Left lung (tissue), 10 donors: ENCODE results near the gene ZEB2. TPM values are rescaled to one million over a fixed set of nuclear protein-coding genes. Genes with fewer than 3 reads are reported as not detected.

Source experiments
- ATAC-seq: fragments of 200-7000 bp; cut with Tn5 transposase; one replicate; pipeline ENCODE4 v1.9.1; 2020; ENCODE audit warnings: moderate library complexity
- DNase-seq, 4 donors: peaks; one replicate each; pipeline ENCODE4 v3.0.0-alpha.2; 2013 to 2020
- H3K27ac ChIP-seq, 2 donors: fragments of 200-600 bp; sonication (generic) in 1 of 2; one replicate each; pipeline versions ENCODE4 v1.5.0 to v1.8.0; 2020 to 2021
- H3K27me3 ChIP-seq, 2 donors: fragments of 200-600 bp; sonication (generic) in 1 of 2; one replicate each; pipeline versions ENCODE4 v1.5.0 to v1.8.0; 2020 to 2021
- H3K36me3 ChIP-seq, 2 donors: fragments of 200-600 bp; sonication (generic) in 1 of 2; one replicate each; pipeline versions ENCODE4 v1.5.0 to v1.8.0; 2020 to 2021
- H3K4me1 ChIP-seq, 2 donors: fragments of 200-600 bp; one replicate each; pipeline ENCODE4 v1.8.0; 2021
- H3K4me3 ChIP-seq, 2 donors: fragments of 200-600 bp; sonication (generic) in 1 of 2; one replicate each; pipeline versions ENCODE4 v1.5.0 to v1.8.0; 2020 to 2021; ENCODE audit warnings: mild to moderate bottlenecking in 1 of 2
- H3K9me3 ChIP-seq, 2 donors: fragments of 200-600 bp; sonication (generic) in 1 of 2; one replicate each; pipeline versions ENCODE4 v1.5.0 to v1.8.0; 2020 to 2021
- intact Hi-C, 2 donors: fragments of 100-400 bp; cut with DNase I; formaldehyde crosslinking; loops; one replicate each; pipeline versions ENCODE4 v1.11.2 to v1.14.2; 2022
- polyA plus RNA-seq, 6 donors: library from polyadenylated mRNA; unstranded; fragments of 120-200 nt; gene quantifications; one replicate each; pipeline ENCODE4 v1.2.1, GENCODE V29; 2013; ENCODE audit not compliant: insufficient read length in 6 of 6
- total RNA-seq, 2 donors: library from RNA; stranded (reverse); fragmentation: NEBNext Ultra II Directional; extraction: Animal tissue kit (Norgen Biotek cat#: 25700); gene quantifications; one replicate each; pipeline ENCODE4 v1.2.1, GENCODE V29; 2021
- TF ChIP-seq, protein P1 (sequence below), 2 donors: fragments of 200-600 bp; sonication (generic) in 1 of 2; IDR thresholded peaks; one replicate each; pipeline versions ENCODE4 v1.5.0 to v1.8.0; 2021; ENCODE audit warnings: antibody characterized with exemption in 2 of 2
- donor health status: DM: no; HTN: yes; CAD: no.
- donor health status: DM: no; HTN: no; CAD: no.

Gene ZEB2
- total and polyA plus RNA-seq, 8 donors: 141 to 292 (median 271) TPM

GRCh38 chr2:144431998-144432397, 87.9 kb downstream of the ZEB2 start:
- TF ChIP-seq, protein P1, sequence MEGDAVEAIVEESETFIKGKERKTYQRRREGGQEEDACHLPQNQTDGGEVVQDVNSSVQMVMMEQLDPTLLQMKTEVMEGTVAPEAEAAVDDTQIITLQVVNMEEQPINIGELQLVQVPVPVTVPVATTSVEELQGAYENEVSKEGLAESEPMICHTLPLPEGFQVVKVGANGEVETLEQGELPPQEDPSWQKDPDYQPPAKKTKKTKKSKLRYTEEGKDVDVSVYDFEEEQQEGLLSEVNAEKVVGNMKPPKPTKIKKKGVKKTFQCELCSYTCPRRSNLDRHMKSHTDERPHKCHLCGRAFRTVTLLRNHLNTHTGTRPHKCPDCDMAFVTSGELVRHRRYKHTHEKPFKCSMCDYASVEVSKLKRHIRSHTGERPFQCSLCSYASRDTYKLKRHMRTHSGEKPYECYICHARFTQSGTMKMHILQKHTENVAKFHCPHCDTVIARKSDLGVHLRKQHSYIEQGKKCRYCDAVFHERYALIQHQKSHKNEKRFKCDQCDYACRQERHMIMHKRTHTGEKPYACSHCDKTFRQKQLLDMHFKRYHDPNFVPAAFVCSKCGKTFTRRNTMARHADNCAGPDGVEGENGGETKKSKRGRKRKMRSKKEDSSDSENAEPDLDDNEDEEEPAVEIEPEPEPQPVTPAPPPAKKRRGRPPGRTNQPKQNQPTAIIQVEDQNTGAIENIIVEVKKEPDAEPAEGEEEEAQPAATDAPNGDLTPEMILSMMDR (IDR thresholded peaks at IDR 0.05): no peak
- intact Hi-C loops: no loop called here
- no peak for DNase-seq
- peak overlapping the region in 1 of 2 donors; percentile 34 for H3K27ac ChIP-seq
- no peak for ATAC-seq
- no peaks in the 10 kb centered on the region for H3K9me3 ChIP-seq
- no peak overlapping the region for H3K4me3 ChIP-seq
- H3K36me3 ChIP-seq: peaks cover 0 to 28% of the 10 kb centered on the region in 2 donors
- H3K4me1 ChIP-seq: peaks cover 14 to 87% of the 10 kb centered on the region in 2 donors
- H3K27me3 ChIP-seq: no peaks in the 10 kb centered on the region

- Histone ChIP-seq H3K36me3 (peaks cover 0 to 26% of the 10 kb centered on the region in 2 donors), H3K4me1 (peaks cover 14 to 89% of the 10 kb centered on the region in 2 donors), H3K4me3 (no peak overlapping the region), H3K27ac (peak overlapping the region; percentile 34 to 37), H3K27me3 (no peaks in the 10 kb centered on the region), H3K9me3 (no peaks in the 10 kb centered on the region)
- intact Hi-C loops: no loop called here
- ATAC-seq (no peak), DNase-seq (no peak)
- TF ChIP-seq, protein P1 (IDR thresholded peaks at IDR 0.05): no peak
Measured at GRCh38 chr2:144431392-144431783, 88.5 kb downstream of the ZEB2 start.

DNA sequence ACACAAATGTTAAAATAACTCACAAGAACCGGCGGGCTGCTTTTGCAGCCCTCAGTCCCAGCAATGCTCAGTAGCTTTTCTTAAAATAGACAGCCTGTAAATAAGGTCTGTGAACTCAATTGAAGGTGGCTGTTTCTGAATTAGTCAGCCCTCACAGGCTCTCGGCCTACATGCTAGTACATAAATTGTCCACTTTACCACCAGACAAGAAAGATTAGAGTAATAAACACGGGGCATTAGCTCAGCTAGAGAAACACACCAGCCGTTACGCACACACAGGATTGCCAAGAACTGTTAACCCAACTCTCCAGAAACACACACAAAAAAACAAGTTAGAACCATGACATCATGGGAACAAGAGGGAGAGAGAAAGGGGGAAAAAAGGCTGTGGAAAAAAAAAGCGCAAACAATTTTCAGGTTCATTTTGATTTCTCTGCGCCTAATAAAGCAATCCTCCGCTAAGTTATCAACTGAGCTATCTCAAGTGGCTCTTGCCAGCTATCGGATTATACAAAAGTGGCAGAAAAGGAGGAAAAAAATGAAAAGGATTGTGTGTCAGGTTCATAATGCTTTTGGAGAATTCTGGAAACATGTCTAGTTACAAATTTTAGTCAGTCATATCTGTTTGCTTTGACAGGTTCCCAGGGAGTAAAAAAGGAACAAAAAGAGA, 89.1 kb downstream of the ZEB2 start:
- ATAC-seq: peak; percentile 23
- H3K9me3 ChIP-seq: no peaks in the 10 kb centered on the region
- intact Hi-C loops: no loop called here
- no peak overlapping the region for H3K4me3 ChIP-seq
- TF ChIP-seq, protein P1 (IDR thresholded peaks at IDR 0.05): no peak
- DNase-seq: peak in 1 of 4 donors; percentile 68
- peak overlapping the region; percentile 34 to 37 for H3K27ac ChIP-seq
- H3K4me1 ChIP-seq: peaks cover 14 to 95% of the 10 kb centered on the region in 2 donors
- no peaks in the 10 kb centered on the region for H3K27me3 ChIP-seq
- peaks cover 0 to 24% of the 10 kb centered on the region in 2 donors for H3K36me3 ChIP-seq

GRCh38 chr2:144429396-144430112, 90.4 kb downstream of the ZEB2 start:
- Histone ChIP-seq H3K27me3 (no peaks in the 10 kb centered on the region), H3K4me3 (no peak overlapping the region), H3K27ac (peak overlapping the region; percentile 34 to 37), H3K36me3 (peaks cover 0 to 25% of the 10 kb centered on the region in 2 donors), H3K4me1 (peaks cover 14 to 96% of the 10 kb centered on the region in 2 donors), H3K9me3 (no peaks in the 10 kb centered on the region)
- intact Hi-C loops: no loop called here
- ATAC-seq (peak; percentile 4), DNase-seq (no peak)
- TF ChIP-seq, protein P1 (IDR thresholded peaks at IDR 0.05): no peak

GRCh38 chr2:144426981-144427479, 92.9 kb downstream of the ZEB2 start:
- no peaks in the 10 kb centered on the region for H3K27me3 ChIP-seq
- TF ChIP-seq, protein P1 (IDR thresholded peaks at IDR 0.05): no peak
- peaks cover 4 to 94% of the 10 kb centered on the region in 2 donors for H3K4me1 ChIP-seq
- H3K9me3 ChIP-seq: no peaks in the 10 kb centered on the region
- peak in 1 of 4 donors; percentile 33 for DNase-seq
- H3K27ac ChIP-seq: peak overlapping the region; percentile 29 to 79
- peaks cover 0 to 46% of the 10 kb centered on the region in 2 donors for H3K36me3 ChIP-seq
- intact Hi-C loops: no loop called here
- peak; percentile 76 for ATAC-seq
- no peak overlapping the region for H3K4me3 ChIP-seq
